ENCODE data around the gene ATP2B1. TPM values are rescaled to one million over a fixed set of nuclear protein-coding genes. Genes with fewer than 3 reads are reported as not detected.

The ATP2B1 gene
- total RNA-seq, 2 donors from 2014 or later: 14.9 to 18.5 TPM

DNA sequence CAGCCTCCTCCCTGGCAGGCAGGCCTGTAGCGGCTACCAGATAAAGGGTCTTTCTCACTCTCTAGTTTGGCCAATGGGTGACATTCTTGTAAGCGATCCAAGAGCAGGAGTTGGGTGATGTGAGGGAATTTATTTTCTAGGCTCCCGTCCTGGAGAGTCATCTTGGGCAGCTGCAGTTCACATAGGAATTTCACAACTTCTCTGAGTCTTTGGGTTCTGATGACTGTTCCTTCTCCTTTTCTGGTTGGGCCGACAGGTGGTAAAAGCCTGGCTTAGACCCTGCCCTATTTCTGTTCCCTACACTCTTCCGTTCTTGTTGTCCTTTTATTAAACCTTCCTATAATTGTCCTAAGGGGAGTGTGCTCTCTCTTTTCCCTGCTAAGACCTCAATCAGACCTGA lies 140.2 kb downstream of the ATP2B1 start:
- DNase-seq (ENCODE audit: low spot score): no peak
- Histone ChIP-seq H3K36me3 (no peaks in the 10 kb centered on the region), H3K4me1 (no peaks in the 10 kb centered on the region), H3K27me3 (no peaks in the 10 kb centered on the region), H3K27ac (no peak overlapping the region), H3K9me3 (no peaks in the 10 kb centered on the region), H3K4me3 (no peak overlapping the region)
- TF ChIP-seq, protein P1, sequence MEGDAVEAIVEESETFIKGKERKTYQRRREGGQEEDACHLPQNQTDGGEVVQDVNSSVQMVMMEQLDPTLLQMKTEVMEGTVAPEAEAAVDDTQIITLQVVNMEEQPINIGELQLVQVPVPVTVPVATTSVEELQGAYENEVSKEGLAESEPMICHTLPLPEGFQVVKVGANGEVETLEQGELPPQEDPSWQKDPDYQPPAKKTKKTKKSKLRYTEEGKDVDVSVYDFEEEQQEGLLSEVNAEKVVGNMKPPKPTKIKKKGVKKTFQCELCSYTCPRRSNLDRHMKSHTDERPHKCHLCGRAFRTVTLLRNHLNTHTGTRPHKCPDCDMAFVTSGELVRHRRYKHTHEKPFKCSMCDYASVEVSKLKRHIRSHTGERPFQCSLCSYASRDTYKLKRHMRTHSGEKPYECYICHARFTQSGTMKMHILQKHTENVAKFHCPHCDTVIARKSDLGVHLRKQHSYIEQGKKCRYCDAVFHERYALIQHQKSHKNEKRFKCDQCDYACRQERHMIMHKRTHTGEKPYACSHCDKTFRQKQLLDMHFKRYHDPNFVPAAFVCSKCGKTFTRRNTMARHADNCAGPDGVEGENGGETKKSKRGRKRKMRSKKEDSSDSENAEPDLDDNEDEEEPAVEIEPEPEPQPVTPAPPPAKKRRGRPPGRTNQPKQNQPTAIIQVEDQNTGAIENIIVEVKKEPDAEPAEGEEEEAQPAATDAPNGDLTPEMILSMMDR (IDR thresholded peaks at IDR 0.05): no peak

DNA sequence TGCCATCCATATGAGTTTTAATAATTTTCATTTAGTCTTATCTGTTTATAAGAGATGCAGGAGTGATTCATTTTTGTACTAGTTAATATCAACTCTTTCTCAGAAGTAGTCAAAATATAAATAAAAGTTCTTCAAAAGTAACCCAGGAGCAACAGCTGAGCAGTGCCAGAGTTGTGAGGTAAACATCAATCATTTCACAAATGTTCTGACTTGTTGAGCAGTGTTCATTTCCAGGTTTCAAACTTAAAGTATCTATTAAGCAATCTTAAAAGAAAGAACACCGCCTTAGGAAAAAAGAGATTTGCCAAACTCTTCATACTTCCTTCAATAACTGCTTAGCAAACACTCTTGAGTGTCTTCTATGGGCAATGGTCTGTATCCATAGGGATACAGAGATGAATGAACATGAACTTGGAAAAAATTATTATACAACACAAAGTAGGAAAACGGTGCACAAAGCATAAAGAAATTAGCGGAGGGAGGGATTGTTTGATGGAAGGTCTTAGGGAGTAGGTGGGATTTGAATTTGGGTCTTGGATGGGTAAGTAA lies 140.9 kb downstream of the ATP2B1 start:
- no peaks in the 10 kb centered on the region for H3K9me3 ChIP-seq
- no peak overlapping the region for H3K4me3 ChIP-seq
- no peak for DNase-seq (ENCODE audit: low spot score)
- no peaks in the 10 kb centered on the region for H3K4me1 ChIP-seq
- H3K27me3 ChIP-seq: no peaks in the 10 kb centered on the region
- no peak overlapping the region for H3K27ac ChIP-seq
- H3K36me3 ChIP-seq: no peaks in the 10 kb centered on the region
- TF ChIP-seq, protein P1 (IDR thresholded peaks at IDR 0.05): no peak

DNA sequence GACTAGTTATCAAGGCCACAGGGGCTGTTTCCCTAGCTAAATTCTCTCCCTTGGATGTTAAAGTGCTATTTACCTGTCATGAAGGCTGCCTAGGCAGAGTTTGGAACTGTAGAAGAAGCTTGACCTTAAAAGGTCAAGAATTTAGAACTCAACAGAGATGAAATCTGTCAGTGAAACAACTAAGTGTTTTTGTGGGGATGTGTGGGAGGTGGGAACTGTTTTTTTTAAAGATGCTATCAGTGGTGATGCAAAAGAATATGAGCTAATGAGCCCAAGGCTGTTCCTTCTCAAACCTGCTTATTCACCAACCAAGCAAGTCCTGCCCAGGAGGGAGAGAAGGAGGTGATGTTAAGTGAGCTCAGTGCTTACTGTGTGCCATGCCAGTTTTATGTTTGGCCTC lies 142.0 kb downstream of the ATP2B1 start:
- DNase-seq (ENCODE audit: low spot score): no peak

GRCh38 chr12:89565002-89565401 lies 143.6 kb downstream of the ATP2B1 start:
- H3K36me3 ChIP-seq: no peaks in the 10 kb centered on the region
- no peaks in the 10 kb centered on the region for H3K4me1 ChIP-seq
- TF ChIP-seq, protein P1 (IDR thresholded peaks at IDR 0.05): no peak
- no peak overlapping the region for H3K4me3 ChIP-seq
- no peaks in the 10 kb centered on the region for H3K9me3 ChIP-seq
- no peaks in the 10 kb centered on the region for H3K27me3 ChIP-seq
- DNase-seq (ENCODE audit: low spot score): no peak
- H3K27ac ChIP-seq: no peak overlapping the region

More for the DNA sequence above, 142.0 kb downstream of the ATP2B1 start:
- Histone ChIP-seq H3K27ac (no peak overlapping the region), H3K4me3 (no peak overlapping the region), H3K27me3 (no peaks in the 10 kb centered on the region), H3K36me3 (no peaks in the 10 kb centered on the region), H3K9me3 (no peaks in the 10 kb centered on the region), H3K4me1 (no peaks in the 10 kb centered on the region)
- TF ChIP-seq, protein P1 (IDR thresholded peaks at IDR 0.05): no peak

DNA sequence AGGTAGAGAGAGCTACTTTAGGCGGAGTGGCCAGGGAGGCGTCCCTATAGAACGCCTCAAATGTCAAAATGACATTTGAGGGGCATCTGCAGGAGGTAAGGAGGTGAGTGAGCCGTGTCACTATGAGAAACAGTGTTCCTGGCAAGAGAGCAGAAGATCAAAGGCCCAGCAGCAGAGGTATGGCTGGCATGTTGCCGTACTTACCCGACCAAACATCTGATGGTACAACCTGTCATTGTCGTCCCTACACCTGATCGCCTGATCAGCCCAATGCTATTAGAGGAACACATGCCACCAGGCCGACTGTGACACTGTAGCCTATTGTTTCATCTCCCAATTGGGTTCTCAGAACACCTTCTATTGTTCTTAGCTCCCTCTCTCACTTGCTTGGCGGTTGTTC lies 148.9 kb downstream of the ATP2B1 start:
- H3K9me3 ChIP-seq: no peaks in the 10 kb centered on the region
- H3K27ac ChIP-seq: no peak overlapping the region
- H3K27me3 ChIP-seq: no peaks in the 10 kb centered on the region
- no peaks in the 10 kb centered on the region for H3K4me1 ChIP-seq
- no peak for DNase-seq (ENCODE audit: low spot score)
- no peaks in the 10 kb centered on the region for H3K36me3 ChIP-seq
- H3K4me3 ChIP-seq: no peak overlapping the region
- TF ChIP-seq, protein P1 (IDR thresholded peaks at IDR 0.05): no peak

GRCh38 chr12:89556976-89557375 lies 151.7 kb downstream of the ATP2B1 start:
- Histone ChIP-seq H3K27me3 (no peaks in the 10 kb centered on the region), H3K4me3 (no peak overlapping the region), H3K9me3 (no peaks in the 10 kb centered on the region), H3K36me3 (no peaks in the 10 kb centered on the region), H3K27ac (no peak overlapping the region), H3K4me1 (no peaks in the 10 kb centered on the region)
- TF ChIP-seq, protein P1 (IDR thresholded peaks at IDR 0.05): no peak
- no peak for DNase-seq (ENCODE audit: low spot score)

Measured in right atrium auricular region (tissue), 2 donors.